T-helper 22 cell (primary cell): ENCODE results near the gene CRB2.

Experiments
- DNase-seq: peaks from one replicate; pipeline ENCODE4 v3.0.0-alpha.2; 2020; ENCODE audit warnings: low read depth

CRB2 gene

GRCh38 chr9:123406691-123407216 is 50.8 kb downstream of the CRB2 start:
- DNase-seq, result no peak

- DNase-seq, result no peak
Observed at GRCh38 chr9:123407217-123407851, 51.3 kb downstream of the CRB2 start.

GRCh38 chr9:123408313-123409262 is 52.6 kb downstream of the CRB2 start:
- no peak for DNase-seq

GRCh38 chr9:123410281-123410910 is 54.4 kb downstream of the CRB2 start:
- DNase-seq, result no peak

- no peak for DNase-seq
Observed at GRCh38 chr9:123411191-123411590, 55.2 kb downstream of the CRB2 start.

GRCh38 chr9:123411636-123412035 is 55.6 kb downstream of the CRB2 start:
- no peak for DNase-seq

GRCh38 chr9:123412171-123412820 is 56.3 kb downstream of the CRB2 start:
- DNase-seq, result no peak

GRCh38 chr9:123414204-123414603 is 58.2 kb downstream of the CRB2 start:
- no peak for DNase-seq

GRCh38 chr9:123414936-123415930 is 59.2 kb downstream of the CRB2 start:
- no peak for DNase-seq

GRCh38 chr9:123416176-123416575 is 60.2 kb downstream of the CRB2 start:
- no peak for DNase-seq

- no peak for DNase-seq
Observed at GRCh38 chr9:123417289-123418051, 61.5 kb downstream of the CRB2 start.

GRCh38 chr9:123418052-123418430 is 62.0 kb downstream of the CRB2 start:
- no peak for DNase-seq

- DNase-seq, result no peak
Observed at GRCh38 chr9:123418506-123418905, 62.5 kb downstream of the CRB2 start.

- no peak for DNase-seq
Observed at GRCh38 chr9:123419091-123419490, 63.1 kb downstream of the CRB2 start.

- DNase-seq, result no peak
Observed at GRCh38 chr9:123419721-123420591, 64.0 kb downstream of the CRB2 start.

GRCh38 chr9:123420592-123421111 is 64.7 kb downstream of the CRB2 start:
- DNase-seq, result no peak

- no peak for DNase-seq
Observed at GRCh38 chr9:123421186-123421585, 65.2 kb downstream of the CRB2 start.

GRCh38 chr9:123421801-123422455 is 65.9 kb downstream of the CRB2 start:
- no peak for DNase-seq
